ENCODE measurements around the gene MAP9.

- TF ChIP-seq, protein P1, sequence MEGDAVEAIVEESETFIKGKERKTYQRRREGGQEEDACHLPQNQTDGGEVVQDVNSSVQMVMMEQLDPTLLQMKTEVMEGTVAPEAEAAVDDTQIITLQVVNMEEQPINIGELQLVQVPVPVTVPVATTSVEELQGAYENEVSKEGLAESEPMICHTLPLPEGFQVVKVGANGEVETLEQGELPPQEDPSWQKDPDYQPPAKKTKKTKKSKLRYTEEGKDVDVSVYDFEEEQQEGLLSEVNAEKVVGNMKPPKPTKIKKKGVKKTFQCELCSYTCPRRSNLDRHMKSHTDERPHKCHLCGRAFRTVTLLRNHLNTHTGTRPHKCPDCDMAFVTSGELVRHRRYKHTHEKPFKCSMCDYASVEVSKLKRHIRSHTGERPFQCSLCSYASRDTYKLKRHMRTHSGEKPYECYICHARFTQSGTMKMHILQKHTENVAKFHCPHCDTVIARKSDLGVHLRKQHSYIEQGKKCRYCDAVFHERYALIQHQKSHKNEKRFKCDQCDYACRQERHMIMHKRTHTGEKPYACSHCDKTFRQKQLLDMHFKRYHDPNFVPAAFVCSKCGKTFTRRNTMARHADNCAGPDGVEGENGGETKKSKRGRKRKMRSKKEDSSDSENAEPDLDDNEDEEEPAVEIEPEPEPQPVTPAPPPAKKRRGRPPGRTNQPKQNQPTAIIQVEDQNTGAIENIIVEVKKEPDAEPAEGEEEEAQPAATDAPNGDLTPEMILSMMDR (conservative IDR thresholded peaks at IDR 0.05; ENCODE audit: low read depth in 2 of 2): no peak
- TF ChIP-seq EZH2 (IDR thresholded peaks at IDR 0.05; ENCODE audit: low read depth, unreplicated experiment) (no peak), EZH2phosphoT487 (IDR thresholded peaks at IDR 0.05; ENCODE audit: unreplicated experiment) (no peak), JUNB (IDR thresholded peaks at IDR 0.05; ENCODE audit: unreplicated experiment) (no peak), POLR2AphosphoS5 (IDR thresholded peaks at IDR 0.05; ENCODE audit: low read depth) (no peak), CREB1 (CRISPR knock-in tag; IDR thresholded peaks at IDR 0.05; ENCODE audit: low read depth) (no peak)
- TF ChIP-seq, protein P2, sequence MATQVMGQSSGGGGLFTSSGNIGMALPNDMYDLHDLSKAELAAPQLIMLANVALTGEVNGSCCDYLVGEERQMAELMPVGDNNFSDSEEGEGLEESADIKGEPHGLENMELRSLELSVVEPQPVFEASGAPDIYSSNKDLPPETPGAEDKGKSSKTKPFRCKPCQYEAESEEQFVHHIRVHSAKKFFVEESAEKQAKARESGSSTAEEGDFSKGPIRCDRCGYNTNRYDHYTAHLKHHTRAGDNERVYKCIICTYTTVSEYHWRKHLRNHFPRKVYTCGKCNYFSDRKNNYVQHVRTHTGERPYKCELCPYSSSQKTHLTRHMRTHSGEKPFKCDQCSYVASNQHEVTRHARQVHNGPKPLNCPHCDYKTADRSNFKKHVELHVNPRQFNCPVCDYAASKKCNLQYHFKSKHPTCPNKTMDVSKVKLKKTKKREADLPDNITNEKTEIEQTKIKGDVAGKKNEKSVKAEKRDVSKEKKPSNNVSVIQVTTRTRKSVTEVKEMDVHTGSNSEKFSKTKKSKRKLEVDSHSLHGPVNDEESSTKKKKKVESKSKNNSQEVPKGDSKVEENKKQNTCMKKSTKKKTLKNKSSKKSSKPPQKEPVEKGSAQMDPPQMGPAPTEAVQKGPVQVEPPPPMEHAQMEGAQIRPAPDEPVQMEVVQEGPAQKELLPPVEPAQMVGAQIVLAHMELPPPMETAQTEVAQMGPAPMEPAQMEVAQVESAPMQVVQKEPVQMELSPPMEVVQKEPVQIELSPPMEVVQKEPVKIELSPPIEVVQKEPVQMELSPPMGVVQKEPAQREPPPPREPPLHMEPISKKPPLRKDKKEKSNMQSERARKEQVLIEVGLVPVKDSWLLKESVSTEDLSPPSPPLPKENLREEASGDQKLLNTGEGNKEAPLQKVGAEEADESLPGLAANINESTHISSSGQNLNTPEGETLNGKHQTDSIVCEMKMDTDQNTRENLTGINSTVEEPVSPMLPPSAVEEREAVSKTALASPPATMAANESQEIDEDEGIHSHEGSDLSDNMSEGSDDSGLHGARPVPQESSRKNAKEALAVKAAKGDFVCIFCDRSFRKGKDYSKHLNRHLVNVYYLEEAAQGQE (IDR thresholded peaks at IDR 0.05; ENCODE audit: unreplicated experiment): no peak
Observed at GRCh38 chr4:155419266-155419665, 42.5 kb upstream of the MAP9 start.

Measured in GM23338 (cell line).